GM18498 (cell line): ENCODE results near the gene WDTC1.
A peak's percentile ranks its signal among the peaks of the same experiment; 100 is the strongest.
"Not testable (repeated sequence)": the region's sequence is repeated elsewhere in the genome, so short reads cannot be mapped to it uniquely, and the experiment has no call there.

Experiments used
- ATAC-seq: cut with Tn5 transposase; IDR thresholded peaks from one replicate; pipeline ENCODE4 v1.9.1; 2021; ENCODE audit warnings: mild to moderate bottlenecking, moderate library complexity; ENCODE audit not compliant: unreplicated experiment

WDTC1 gene, protein sequence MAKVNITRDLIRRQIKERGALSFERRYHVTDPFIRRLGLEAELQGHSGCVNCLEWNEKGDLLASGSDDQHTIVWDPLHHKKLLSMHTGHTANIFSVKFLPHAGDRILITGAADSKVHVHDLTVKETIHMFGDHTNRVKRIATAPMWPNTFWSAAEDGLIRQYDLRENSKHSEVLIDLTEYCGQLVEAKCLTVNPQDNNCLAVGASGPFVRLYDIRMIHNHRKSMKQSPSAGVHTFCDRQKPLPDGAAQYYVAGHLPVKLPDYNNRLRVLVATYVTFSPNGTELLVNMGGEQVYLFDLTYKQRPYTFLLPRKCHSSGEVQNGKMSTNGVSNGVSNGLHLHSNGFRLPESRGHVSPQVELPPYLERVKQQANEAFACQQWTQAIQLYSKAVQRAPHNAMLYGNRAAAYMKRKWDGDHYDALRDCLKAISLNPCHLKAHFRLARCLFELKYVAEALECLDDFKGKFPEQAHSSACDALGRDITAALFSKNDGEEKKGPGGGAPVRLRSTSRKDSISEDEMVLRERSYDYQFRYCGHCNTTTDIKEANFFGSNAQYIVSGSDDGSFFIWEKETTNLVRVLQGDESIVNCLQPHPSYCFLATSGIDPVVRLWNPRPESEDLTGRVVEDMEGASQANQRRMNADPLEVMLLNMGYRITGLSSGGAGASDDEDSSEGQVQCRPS

GRCh38 chr1:27234049-27234882 is at the start of gene WDTC1:
Gene WDTC1 (plus strand): TSS chr1:27234632. CDS start chr1:27261055, 26,423 bp downstream.
- peak; percentile 90 for ATAC-seq

- not testable (repeated sequence) for ATAC-seq
These were observed 49.8 kb upstream of the WDTC1 start for GRCh38 chr1:27184665-27185064.

DNA sequence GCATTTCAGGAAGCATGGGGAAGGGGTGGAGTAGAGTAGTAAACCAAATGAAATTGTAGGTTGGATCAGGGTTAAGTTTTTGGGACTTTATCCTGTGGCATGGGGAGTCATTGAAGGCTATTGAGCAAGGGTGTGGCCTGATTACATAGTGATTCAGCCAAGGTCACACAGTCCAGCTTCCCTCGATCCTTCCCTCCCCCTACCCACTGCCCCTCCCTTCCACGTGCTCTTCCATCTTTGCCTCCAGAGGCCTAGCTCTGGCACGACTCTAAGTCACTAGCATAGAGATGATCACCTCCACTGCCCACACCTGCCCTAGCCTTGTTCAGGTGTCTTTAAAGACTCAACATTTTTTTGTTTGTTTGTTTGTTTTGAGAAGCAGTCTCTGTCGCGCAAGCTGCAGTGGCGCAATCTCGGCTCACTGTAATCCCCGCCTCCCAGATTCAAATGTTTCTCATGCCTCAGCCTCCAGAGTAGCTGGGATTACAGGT is 42.3 kb upstream of the WDTC1 start:
- ATAC-seq = no peak

DNA sequence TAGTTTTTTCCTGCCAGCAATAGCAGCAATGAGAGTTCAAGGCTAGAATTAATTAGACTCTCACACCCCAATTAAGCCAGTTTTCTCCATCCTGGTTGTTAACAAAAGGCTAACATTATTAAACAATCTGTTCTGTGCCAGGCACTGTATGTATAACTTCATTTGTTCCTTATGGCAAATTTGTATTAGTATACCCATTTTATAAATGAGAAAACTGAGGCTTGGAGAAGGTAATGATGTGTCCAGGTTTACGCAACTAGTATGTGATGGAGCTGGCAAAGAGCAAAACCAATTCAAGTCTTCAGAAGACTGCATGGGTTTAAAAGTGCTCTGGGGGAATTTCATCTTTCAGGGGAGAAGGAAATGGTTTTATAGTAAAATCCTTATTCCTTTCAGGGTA is 41.2 kb upstream of the WDTC1 start:
- ATAC-seq = no peak

DNA sequence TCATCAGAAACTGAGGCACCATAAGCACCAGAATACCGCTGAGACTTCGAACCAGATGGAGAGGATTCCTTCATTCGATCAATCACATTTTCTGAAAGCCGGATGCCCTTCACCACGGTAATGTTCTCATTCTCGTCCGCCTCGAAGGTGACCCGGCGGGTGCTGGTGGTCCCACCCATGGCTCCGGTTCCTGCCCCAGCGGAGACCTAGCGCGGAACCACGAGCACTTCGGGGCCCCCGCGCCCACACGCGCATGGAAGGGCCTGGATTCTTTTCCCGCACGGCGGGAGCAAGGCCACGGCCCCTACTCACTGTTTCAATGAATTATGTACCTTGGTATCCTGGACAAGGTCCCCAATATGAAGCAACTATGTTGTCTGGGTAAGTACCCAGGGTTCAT is 33.1 kb upstream of the WDTC1 start:
- ATAC-seq = no peak

DNA sequence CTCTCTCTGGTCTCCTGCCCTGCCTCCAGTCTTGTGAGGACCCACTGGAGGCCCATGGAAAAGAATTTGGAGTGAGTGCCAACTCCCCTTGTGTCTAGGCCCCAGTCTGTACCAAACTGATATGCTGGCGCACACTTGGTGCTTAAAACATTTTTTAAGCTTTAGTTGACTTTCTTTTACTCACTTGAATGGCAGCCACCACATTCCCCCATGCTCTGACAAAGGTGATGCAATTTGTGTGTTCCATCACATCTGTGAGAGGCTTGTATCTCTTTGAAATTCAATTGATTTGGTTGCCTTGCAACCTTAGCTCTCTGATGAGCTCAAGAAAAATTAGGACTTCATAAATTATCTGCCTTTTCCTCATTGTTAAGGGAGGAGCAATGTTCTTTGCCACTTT is 30.5 kb upstream of the WDTC1 start:
- no peak for ATAC-seq

DNA sequence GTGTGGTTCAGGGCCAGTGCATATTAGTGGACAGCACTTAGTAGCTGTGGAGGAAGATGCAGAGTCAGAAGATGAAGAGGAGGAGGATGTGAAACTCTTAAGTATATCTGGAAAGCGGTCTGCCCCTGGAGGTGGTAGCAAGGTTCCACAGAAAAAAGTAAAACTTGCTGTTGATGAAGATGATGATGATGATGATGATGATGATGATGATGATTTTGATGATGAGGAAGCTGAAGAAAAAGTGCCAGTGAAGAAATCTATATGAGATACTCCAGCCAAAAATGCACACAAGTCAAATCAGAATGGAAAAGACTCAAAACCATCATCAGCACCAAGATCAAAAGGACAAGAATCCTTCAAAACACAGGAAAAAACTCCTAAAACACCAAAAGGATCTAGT is 27.2 kb upstream of the WDTC1 start:
- ATAC-seq = not testable (repeated sequence)

DNA sequence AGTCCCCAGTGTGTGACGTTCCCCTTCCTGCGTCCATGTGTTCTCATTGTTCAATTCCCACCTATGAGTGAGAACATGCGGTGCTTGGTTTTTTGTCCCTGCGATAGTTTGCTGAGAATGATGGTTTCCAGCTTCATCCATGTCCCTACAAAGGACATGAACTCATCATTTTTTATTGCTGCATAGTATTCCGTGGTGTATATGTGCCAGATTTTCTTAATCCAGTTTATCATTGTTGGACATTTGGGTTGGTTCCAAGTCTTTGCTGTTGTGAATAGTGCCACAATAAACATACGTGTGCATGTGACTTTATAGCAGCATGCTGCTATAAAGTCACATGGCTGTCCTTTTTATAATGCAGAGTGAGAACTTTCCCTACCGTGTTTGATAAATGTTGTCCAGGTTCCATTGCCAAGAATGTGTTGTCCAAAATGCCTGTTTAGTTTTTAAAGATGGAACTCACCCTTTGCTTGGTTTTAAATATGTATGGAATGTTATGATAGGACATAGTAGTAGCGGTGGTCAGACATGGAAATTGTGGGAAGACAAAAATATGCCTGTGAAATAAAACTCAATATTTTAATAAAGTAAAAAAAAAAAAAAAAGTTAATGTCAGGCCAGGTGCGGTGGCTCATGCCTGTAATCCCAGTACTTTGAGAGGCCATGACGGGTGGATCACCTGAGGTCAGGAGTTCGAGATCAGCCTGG is 26.1 kb upstream of the WDTC1 start:
- ATAC-seq = not testable (repeated sequence)

GRCh38 chr1:27216466-27216865 is 18.0 kb upstream of the WDTC1 start:
- no peak for ATAC-seq

DNA sequence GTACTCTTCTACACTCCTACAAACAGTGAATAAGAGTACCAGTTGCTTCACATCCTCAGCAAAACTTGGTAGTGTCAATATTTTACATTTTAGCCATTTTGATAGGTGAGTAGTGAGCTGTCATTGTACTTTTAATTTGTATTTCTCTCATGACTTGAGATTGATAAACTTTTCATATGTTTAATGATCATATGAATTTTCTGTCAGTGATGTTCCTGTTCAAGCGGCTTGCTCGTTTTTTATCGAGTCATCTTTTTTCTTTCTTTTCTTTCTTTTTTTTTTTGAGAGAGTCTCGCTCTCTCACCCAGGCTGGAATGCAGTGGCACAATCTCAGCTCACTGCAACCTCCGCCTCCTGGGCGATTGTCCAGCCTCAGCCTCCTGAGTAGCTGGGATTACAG is 17.0 kb upstream of the WDTC1 start:
- ATAC-seq = no peak

GRCh38 chr1:27218736-27219135 is 15.7 kb upstream of the WDTC1 start:
- ATAC-seq = no peak

DNA sequence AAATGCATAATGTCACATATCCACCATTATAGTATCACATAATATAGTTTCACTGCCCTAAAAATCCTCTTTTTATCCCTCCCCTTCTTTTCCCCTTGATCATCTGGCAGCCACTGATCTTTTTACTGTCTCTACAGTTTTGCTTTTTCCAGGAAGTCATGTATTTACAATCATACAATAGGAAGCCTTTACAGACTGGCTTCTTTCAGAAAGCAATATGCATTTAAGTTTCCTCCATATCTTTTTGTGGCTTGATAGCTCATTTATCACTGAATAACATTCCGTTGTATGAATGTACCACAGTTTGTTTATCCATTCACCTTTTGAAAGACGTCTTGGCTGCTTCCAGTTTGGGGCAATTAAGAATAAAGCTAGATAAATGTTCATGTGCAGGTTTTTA is 14.3 kb upstream of the WDTC1 start:
- ATAC-seq = no peak

DNA sequence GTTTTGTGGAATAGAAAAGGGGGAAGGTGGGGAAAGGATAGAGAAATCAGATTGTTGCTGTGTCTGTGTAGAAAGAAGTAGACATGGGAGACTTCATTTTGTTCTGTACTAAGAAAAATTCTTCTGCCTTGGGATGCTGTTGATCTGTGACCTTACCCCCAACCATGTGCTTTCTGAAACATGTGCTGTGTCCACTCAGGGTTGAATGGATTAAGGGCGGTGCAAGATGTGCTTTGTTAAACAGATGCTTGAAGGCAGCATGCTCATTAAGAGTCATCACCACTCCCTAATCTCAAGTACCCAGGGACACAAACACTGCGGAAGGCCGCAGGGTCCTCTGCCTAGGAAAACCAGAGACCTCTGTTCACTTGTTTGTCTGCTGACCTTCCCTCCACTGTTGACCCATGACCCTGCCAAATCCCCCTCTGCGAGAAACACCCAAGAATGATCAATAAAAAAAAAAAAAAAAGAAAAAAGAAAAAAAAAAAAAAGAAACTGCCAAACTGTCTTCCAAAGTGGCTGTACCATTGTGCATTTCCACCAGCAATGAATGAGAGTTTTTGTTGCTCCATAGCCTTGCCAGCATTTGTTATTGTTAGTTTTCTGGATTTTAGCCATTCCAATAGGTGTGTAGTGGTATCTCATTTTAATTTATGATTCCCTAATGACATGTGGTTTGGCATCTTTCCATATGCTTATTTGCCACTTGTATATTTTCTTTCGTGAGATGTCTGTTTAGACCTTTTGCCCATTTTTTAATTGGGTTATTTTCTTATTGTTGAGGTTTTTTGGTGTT is 13.5 kb upstream of the WDTC1 start:
- ATAC-seq = not testable (repeated sequence)

DNA sequence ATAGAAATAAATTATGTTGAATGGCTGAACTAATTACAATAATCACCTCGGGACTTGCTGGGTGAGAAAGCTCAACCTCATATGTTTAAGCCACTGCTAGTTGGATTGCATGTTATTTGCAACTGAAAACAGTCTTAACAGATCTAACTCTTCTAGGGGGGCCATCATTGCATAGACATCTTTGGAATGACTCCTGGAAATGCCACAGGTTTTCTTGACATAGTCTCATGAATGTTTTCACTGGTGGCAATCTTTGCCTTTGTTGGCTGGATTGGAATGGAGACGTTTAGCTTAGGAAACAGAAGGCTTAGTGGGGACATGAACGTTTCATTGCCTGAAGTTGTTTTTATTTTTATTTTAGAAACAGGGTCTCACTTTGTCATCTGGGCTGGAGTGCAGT is 8.8 kb upstream of the WDTC1 start:
- no peak for ATAC-seq

- no peak for ATAC-seq
These were observed 6.7 kb upstream of the WDTC1 start for GRCh38 chr1:27227765-27228164.

- peak; percentile 1 for ATAC-seq
These were observed 774 bp upstream of the WDTC1 start for GRCh38 chr1:27233667-27234048.

- ATAC-seq = no peak
These were observed 1.4 kb downstream of the WDTC1 start for GRCh38 chr1:27235827-27236226.

GRCh38 chr1:27237112-27237511 is 2.7 kb downstream of the WDTC1 start:
- no peak for ATAC-seq

DNA sequence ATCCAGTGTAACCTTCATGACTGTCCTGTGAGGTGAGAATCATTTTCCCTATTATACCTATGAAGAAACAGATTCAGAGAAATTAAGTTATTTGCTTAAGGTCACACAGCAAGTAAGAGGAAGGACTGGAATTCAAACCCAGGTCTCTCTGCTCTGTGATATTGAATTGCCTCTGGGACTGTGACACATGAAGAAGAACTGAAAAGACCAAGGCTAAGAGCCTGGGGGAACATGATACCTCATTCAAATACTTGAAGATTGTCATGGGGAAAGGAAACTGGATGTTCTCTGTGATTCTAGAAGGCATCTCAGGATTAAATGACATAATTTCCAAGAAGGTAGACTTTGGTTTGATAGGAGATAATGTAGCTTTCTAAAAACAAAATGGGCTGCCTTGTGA is 3.6 kb downstream of the WDTC1 start:
- no peak for ATAC-seq

DNA sequence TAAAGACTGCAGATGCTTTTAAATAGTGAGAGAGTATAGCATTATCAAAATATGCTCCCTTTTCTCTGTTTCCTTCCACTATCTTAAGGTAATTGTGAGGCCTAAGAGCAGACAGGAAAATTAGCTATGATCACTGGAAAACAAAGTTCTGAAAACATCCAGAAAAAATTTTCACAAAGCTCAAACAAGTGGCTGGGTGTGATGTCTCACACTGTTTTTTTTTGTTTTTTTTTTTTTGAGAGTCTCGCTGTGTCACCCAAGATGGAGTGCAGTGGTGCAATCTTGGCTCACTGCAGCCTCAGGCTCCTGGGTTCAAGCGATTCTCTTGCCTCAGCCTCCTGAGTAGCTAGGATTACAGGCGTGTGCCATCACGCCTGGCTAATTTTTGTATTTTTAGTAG is 7.2 kb downstream of the WDTC1 start:
- ATAC-seq = no peak
